Activated gamma-delta T cell (primary cell): Measurements from ENCODE around the gene UBE3D.
"Not testable (repeated sequence)": the region's sequence is repeated elsewhere in the genome, so short reads cannot be mapped to it uniquely, and the experiment has no call there.

Experiments used
- DNase-seq: peaks from one replicate; lab custom pipeline; 2025; lab: John Stamatoyannopoulos, UW

The UBE3D gene

DNA sequence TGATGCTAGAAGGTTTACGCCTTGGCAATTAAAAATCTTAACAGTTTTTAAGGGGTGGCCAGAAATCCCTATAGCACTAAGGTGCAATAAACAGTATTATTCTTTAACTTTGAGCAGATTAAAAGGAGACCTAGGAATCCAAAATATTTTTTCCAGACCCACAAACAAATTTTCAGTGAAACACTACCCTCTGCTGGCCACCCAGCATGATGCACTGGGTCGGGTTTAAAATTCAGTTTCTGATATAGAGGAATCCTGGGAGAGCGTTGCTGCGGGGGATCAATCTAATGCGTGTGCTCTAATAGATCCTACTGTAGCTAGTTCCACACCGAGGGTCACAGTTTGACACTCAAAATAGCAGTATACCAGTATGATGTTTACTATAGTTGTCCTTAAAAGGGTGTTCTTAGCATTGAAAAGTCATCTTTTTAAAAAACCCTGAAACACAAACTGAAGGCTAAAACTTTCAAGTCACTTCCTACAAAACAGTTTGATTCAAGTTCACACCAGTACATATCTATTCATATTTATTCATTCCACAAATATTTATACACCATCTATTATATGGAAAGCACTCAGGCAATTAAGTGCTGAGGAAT is 10.2 kb downstream of the UBE3D start:
- no peak for DNase-seq

DNA sequence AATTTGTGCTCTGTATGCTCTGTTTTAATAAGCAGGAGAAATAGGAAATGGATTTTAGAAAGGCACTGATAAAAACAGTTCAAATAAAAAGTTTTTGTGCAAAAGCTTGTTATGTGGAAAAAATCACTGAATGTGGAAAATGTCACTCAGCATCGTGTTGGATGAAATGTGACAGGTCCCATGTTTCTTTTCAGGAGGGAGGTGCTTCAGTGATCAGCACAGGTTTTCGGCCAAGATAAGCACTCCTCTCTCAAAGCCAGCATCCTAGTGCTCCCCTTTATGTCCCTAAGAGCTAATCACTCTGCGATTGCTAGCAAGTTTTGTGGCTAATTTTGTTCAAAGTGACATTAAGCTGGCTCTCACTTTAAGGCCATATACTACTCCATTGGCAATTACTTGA is 12.0 kb downstream of the UBE3D start:
- DNase-seq = no peak

DNA sequence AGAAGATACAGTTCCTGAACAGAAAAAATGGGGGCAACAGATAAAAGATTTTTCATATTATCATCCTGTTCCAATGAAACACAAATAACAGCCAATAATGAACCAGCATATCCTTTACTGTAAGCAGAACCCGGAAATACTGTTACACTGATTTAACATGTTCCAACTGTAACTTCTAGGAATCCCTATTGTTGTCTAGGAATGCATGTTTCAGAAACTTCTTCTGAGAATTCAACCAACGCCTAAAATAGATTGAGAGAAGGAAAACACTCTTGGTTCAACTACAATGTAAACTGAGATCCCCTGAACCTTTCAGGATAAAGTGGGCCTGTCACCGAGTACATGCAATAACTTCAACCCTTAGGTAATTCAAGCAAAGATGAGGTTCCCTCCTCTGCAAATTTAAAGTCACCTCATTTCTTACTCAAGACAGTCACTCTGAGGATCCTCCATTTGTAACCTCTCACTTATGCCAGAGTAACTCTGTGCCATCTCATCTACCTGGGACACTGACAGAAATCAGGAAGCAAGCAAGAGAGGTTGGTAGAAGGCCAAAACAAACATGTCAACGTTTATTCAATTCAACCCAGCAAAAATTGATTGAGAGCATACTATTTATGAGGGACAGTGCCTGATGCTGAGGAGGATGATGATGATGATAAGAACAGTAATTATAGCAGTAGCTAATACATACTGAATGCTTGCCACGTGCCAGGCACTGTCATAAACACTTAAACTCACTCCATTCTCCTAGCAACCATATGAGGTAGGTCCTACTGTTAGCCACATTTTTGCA is 14.1 kb downstream of the UBE3D start:
- DNase-seq = no peak

DNA sequence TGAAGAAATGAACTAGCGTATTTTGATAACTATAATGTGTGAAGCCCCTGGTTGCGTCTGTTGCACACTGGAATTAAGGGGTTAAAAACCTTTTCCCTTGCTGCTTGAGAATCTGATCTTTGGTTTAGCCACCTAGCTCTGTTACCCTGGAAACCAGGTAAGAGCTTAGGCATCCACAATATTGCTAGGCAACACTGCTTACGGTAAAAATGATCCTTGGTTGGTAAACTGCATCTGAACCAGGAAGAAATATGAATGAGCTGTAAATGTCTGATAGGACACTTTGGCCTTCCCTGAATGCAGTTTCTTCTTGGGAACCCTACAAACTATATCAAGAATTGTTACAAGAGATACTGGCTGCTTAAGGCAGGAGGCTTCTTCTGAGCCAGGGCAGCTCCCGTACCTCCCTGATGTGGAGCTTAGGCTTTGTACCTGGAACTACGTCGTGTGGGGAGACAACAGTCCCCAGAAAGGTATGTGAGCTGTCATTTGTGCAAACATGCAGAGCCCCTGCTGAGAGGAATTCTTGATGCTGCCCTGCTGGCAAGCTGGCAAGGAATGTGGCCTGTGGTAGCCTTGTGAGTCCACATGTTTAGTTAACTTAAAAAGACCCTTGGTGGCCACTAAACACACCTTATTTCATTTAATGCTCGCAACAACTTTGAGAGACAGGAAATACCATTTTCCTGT is 18.4 kb downstream of the UBE3D start:
- DNase-seq = no peak

DNA sequence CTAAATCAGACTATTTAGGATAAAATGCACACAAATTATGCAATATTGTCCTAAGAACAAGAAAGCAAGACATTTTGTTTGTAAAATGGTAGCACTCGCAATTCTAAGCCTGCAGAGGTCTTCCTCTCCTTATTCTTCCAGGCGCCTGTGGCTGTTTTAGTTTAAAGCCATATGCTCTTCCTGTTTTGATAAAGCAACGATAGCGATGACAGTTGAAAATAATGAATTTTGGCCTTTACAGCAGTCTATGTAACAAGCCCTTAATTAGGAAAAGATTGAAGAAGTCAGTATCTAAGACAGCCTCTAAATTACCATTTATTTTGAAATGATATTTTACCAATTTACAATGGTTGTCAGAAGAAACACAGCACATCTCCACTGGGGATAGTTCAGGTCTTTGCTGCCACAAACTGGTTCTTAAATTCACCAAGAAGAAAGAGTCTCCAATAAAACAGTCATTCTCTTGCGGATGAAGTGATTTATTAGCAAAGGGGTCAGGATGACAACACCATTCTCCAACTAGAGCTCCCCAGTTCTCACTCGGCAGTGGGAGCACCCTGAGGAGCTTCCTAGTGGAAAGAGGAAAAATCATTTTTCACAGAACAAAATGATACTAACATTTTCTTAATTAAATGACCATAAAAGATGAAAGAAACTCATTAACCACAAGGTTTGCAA is 21.4 kb downstream of the UBE3D start:
- DNase-seq = no peak

DNA sequence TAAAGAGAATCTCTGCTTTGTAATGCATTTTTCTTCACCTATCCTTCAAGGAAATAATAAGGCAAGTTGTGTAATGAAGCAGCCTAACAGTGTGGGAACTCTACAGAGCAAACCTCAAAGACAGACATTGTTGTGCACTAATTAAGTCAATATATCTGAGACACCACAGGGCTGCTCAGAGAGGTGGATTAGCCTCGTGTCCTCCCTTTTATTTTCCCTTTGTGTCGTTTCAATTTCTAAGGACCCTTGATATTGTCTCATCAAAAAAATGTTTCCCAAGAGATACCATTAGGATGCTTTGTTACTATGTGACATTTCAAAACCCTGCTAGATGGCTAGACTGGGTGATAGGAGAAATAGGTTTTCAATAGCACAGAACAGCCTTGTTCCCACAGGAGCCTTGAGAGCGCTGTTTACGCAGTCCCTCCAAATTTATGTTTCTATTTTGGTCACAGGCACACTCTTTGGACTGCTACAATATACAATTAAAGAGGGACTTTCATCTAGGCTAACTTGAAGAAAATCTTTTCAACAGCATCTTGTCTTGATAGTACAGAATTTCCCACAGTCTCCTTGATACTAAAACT is 23.1 kb downstream of the UBE3D start:
- DNase-seq = no peak

DNA sequence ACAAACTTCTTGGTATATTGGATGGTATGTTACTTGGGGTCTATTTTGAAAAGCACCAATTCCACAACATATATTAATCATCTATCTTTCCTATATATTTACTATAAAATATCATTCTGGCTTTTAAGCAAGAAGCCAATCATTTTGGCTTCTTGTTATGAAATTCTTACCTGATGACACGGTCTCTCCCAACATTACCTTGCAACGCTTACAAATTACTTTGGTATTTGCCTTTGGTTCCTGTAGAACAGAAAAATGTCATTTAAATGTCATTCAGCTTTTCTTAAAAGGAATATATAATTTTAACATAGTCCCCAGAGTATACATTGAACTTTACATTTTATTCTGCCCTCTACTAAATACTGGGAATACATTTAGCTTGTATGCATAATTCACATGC is 27.4 kb downstream of the UBE3D start:
- no peak for DNase-seq

DNA sequence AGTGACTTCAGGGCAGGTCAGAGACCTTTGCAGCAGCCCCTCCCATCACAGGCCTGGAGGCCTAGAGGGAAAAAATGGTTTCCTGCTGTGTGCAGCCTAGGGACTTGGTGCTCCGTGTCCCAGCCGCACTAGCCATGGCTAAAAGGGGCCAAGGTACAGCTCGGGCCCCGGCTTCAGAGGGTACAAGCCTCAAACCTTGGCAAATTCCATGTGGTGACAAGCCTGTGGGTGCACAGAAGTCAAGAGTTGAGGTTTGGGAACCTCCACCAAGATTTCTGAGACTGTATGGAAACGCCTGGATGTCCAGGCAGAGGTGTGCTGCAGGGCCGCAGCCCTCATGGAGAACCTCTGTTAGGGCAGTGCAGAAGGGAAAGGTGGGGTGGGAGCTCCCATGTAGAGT is 34.0 kb downstream of the UBE3D start:
- DNase-seq = no peak

DNA sequence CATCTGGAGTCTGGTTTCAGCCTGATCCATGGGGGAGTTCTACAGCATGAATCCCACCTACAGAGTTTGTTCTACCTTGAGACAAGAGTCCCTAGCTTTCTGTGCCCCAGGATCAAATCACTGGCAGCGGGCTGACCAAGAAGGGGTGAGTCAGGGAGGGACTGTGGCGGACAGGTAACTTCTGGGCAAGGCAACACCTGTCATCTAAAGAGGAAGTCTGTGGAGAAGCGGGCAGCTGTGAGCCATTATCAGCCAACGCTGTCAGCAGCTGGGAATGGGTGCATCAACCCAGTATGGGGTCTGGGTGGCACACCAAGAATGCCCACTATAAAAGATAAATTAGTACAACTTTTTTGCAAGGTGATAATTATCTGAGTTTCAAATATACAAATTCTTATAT is 45.9 kb downstream of the UBE3D start:
- no peak for DNase-seq

DNA sequence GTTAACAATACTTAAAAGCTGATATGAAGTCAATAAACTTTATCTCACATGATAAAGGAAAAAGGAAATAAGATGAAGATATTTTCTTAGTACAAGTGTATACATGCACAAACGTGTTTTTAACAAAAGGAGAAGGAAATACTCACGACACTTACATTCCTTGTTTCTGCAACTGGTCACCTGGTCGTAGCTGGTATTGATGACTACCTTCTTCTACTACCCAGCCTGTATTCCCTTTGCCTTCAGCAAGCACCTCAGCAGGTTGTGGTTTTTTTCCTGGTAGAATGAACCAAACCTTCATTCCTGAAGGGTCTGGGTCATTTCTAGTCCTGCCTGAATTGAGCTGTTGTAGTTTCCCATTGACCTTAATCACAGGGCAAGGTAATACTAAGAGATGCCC is 54.5 kb downstream of the UBE3D start:
- not testable (repeated sequence) for DNase-seq

DNA sequence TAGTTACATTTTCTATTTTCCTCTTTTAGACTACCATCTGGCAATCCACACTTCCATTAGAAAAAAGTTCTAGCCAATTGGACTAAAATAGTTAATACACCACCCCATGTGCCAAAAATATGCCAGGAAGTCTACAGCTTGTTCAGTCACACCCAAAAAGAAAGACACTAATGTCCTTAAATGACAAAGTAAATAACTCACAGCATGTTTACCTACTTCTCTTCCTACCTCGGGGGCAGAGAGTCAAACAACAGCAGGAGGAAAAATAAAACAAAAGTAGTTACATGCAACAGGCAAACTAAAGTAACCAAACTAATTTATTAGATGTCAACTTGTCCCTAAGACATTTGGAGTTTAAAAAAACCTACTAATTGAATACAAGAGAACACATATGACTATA is 57.0 kb downstream of the UBE3D start:
- DNase-seq = no peak

DNA sequence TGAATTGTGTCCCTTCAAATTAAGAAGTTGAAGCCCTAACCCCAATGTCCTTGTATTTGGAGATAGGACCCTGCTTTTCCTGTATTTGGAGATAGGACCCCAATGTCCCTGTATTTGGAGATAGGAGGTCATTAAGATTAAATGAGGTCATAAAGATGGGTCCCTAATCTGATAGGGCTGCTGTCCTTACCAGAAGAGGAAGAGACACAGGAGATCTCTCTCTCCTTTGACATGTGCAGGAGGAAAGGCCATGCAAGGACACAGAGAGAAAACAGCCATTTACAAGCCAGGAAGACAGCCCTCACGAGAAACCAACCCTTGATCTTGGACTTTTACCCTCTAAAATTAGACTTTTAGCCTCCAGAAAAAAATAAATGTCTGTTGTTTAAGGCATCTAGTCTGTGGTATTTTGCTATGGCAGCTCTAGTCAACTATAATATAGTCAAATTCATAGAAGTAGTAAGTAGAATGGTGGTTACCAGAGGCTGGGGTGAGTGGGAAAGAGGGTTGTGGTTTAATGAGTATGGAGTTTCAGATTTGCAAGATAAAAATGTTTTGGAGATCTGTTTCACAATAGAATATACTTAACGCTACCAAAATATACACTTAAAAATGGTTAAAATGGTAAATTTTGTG is 59.3 kb downstream of the UBE3D start:
- DNase-seq = no peak

DNA sequence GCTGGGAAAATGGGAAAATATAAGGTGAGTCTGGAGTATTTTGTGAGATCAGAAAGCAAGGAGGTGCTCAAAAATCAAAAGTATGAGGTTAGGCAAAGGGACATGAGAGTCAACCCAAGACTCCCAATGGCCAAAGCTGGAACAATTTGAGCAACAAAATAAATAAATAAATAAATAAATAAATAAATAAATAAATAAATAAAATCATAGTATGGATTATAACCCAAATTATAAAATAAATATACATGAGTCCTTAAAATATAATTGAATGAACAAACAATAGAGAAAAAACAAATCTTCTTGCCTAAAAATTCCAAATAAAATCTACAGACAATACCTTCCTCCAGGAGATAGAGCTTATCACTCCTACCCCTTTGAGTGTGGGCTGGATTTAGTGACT is 69.5 kb downstream of the UBE3D start:
- DNase-seq = no peak

DNA sequence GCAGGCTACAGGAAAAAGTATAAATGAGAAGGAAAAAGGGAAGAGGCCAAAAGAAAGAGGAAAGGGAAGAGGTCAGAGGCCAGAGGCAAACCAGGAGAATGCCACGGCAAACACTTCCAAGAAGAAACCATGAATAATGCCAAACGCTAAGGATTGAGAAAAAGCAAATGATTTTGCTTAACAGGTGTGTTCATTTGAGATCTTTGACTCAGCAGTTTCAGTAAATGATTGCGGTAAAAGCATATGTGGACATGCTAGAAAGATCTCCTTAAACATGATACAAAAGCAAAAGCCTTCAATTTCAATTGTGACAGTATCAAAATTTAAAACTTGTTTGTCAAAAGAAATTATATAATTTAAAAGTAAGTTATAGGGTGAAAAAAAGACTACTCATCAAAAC is 70.6 kb downstream of the UBE3D start:
- no peak for DNase-seq

DNA sequence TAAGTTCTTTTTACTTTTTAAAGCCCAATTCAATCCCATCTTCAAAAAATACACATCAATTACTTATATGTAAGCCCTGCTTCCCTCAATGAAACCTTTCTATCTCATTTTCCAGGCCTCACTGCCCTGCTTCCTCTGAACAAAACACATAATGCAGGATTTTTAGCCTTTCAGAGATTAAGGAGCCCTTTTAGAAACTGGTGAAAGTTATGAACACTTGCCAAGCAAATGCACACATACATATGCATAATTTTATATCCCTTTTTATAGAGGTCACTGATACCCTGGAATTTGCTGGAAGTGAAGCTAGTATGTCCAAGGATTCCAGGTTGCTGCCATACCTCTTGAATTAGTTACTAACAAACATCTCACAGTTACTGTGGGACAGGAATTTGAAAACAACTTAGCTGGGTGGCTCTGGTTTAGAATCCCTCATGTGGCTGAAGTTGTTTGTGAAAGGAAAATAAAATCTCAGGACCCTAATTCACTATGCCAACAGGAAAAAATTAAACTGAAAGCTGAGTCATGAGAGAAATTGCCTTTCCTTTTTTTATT is 75.8 kb downstream of the UBE3D start:
- no peak for DNase-seq

DNA sequence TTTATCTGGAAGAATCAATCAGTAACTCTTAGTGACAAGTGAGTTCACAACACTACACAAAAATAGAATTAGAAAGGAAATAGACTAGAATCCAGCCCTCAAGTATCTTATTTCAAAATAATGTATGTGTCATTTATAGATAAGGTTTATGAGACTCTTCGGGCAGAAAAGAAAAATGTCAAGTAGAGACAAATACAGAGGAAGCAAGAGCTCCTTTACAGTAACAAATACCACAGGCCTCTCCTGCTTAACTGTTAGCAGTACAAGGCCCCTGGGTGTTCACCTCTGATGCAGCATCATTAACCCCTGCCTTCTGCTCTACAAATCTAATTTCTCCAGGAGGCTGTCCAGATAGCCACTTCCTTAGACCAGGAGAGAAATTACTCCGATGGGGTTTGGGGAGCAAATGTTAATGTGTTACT is 76.7 kb downstream of the UBE3D start:
- DNase-seq = no peak

DNA sequence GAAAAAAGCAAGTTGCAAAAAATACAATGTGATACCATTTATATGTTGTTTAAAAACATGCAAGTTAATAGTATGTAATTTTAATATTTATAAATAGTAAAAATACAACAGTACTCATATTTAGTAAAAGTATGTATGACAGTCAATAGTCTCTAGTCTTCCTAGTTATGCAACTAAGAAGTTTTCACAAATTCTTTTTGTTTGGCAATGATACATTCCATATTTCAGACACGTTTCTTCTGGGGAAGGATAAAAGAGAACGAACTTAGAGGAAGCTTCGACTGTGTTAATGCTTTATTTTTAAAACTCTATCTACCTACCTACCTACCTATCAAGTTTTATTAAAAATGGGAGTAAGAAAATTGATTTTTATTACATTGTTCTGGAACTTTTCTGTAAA is 77.7 kb downstream of the UBE3D start:
- no peak for DNase-seq

DNA sequence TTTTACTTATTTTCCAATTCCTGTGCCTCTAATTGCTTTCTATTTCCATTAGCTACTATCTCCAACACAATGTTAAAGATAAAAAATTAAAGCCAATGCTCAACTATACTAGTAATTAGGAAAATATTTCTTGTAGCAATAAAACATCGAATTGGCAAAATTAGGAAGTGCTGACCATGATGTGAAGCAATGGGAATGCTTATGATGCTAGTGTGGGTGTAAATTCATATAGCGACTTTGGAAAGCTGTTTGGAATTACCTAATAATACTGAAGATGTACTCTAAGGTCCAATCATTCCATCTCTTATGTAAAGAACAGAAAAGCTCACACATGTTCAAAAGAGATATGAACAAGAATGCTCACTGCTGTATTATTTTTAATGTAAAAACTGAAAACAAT is 78.2 kb downstream of the UBE3D start:
- DNase-seq = no peak

DNA sequence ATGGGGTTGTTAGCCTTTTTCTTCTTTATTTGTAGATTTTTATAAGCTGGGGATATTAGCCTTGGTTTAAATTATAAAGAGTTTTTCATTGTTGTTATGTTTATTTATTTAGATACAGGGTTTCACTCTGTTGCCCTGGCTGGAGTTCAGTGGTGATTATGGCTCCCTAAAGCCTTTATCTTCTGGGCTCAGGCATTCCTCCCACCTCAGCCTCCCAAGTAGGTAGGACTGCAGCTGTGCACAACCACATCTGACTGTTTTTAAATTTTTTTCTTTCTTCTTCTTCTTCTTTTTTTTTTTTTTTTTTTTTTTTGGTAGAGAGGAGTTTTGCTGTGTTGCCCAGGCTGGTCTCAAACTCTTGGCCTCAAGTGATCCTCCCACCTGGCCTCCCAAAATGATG is 80.9 kb downstream of the UBE3D start:
- no peak for DNase-seq

DNA sequence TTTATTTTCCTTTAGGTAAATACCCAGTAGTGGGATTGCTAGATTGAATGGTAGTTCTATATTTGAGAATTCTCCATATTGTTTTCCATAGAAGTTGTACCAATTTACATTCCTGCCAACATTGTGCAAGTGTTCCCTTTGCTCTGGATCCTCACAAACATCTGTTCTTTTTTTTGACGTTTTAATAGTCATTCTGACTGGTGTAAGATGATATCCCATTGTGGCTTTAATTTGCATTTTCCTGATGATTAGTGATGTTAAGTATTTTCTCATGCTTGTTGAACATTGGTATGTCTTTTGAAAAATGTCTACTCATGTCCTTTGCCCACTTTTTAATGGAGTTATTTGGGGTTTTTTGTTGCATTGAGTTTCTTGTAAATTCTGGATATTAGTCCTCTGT is 85.6 kb downstream of the UBE3D start:
- no peak for DNase-seq

DNA sequence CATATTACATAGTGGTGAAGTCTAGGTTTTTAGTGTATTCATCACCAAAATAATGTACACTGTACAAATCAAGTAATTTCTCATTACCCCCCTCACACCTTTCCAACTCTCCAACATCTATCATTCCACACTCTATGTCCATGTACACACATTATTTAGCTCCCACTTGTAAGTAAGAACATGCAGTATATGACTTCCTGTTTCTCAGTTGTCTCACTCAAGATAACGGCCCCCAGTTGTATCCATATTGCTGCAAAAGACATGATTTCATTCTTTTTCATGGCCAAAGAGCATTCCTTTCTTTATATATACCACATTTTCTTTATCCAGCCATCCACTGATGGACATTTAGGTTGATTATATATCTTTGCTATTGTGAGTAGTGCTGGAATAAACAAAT is 86.0 kb downstream of the UBE3D start:
- DNase-seq = no peak
